Mucosa of stomach (tissue), 1 donor: ENCODE results near the gene SYNPR.

Experiments used
- H3K27me3 ChIP-seq: one replicate; pipeline ENCODE4 v1.7.0; 2013; ENCODE audit warnings: mild to moderate bottlenecking, low read length; ENCODE audit not compliant: control insufficient read depth, insufficient read depth
- H3K36me3 ChIP-seq: one replicate; pipeline ENCODE4 v1.7.0; 2013; ENCODE audit warnings: low read length; ENCODE audit not compliant: control insufficient read depth, insufficient read depth
- H3K4me1 ChIP-seq: one replicate; pipeline ENCODE4 v1.7.0; 2013; ENCODE audit warnings: mild to moderate bottlenecking, low read length; ENCODE audit not compliant: control insufficient read depth, insufficient read depth
- H3K4me3 ChIP-seq: one replicate; pipeline ENCODE4 v1.7.0; 2013; ENCODE audit warnings: low read length
- H3K9ac ChIP-seq: one replicate; pipeline ENCODE4 v1.7.0; 2013; ENCODE audit warnings: mild to moderate bottlenecking, low read length, moderate library complexity
- H3K9me3 ChIP-seq: one replicate; pipeline ENCODE4 v1.7.0; 2013; ENCODE audit warnings: mild to moderate bottlenecking, low read length, moderate library complexity; ENCODE audit not compliant: control insufficient read depth
- donor health status: Pancreatic carcinoma.

SYNPR gene

GRCh38 chr3:63390710-63391230, 112.7 kb downstream of the SYNPR start:
- H3K36me3 ChIP-seq = no peaks in the 10 kb centered on the region
- H3K4me1 ChIP-seq = no peaks in the 10 kb centered on the region
- H3K27me3 ChIP-seq = no peaks in the 10 kb centered on the region
- H3K9me3 ChIP-seq = no peaks in the 10 kb centered on the region
- no peak overlapping the region for H3K9ac ChIP-seq
- H3K4me3 ChIP-seq = no peak overlapping the region

- H3K36me3 ChIP-seq = no peaks in the 10 kb centered on the region
- no peak overlapping the region for H3K4me3 ChIP-seq
- H3K9me3 ChIP-seq = no peaks in the 10 kb centered on the region
- no peak overlapping the region for H3K9ac ChIP-seq
- no peaks in the 10 kb centered on the region for H3K4me1 ChIP-seq
- H3K27me3 ChIP-seq = no peaks in the 10 kb centered on the region
These were observed 117.9 kb downstream of the SYNPR start for GRCh38 chr3:63395960-63396359.

- H3K27me3 ChIP-seq = no peaks in the 10 kb centered on the region
- H3K4me1 ChIP-seq = no peaks in the 10 kb centered on the region
- no peaks in the 10 kb centered on the region for H3K36me3 ChIP-seq
- H3K9ac ChIP-seq = no peak overlapping the region
- H3K4me3 ChIP-seq = no peak overlapping the region
- no peaks in the 10 kb centered on the region for H3K9me3 ChIP-seq
These were observed 122.2 kb downstream of the SYNPR start for GRCh38 chr3:63400246-63400860.

GRCh38 chr3:63405882-63406281, 127.8 kb downstream of the SYNPR start:
- H3K4me1 ChIP-seq = no peaks in the 10 kb centered on the region
- no peaks in the 10 kb centered on the region for H3K27me3 ChIP-seq
- H3K4me3 ChIP-seq = no peak overlapping the region
- H3K36me3 ChIP-seq = no peaks in the 10 kb centered on the region
- no peaks in the 10 kb centered on the region for H3K9me3 ChIP-seq
- no peak overlapping the region for H3K9ac ChIP-seq

GRCh38 chr3:63413523-63413922, 135.4 kb downstream of the SYNPR start:
- H3K9me3 ChIP-seq = no peaks in the 10 kb centered on the region
- no peak overlapping the region for H3K9ac ChIP-seq
- H3K4me1 ChIP-seq = no peaks in the 10 kb centered on the region
- no peaks in the 10 kb centered on the region for H3K27me3 ChIP-seq
- H3K4me3 ChIP-seq = no peak overlapping the region
- no peaks in the 10 kb centered on the region for H3K36me3 ChIP-seq

- no peak overlapping the region for H3K9ac ChIP-seq
- no peaks in the 10 kb centered on the region for H3K9me3 ChIP-seq
- no peak overlapping the region for H3K4me3 ChIP-seq
These were observed 136.5 kb downstream of the SYNPR start for GRCh38 chr3:63414607-63415006.

GRCh38 chr3:63429905-63430304, 151.8 kb downstream of the SYNPR start:
- Histone ChIP-seq H3K4me1 (peaks cover 4% of the 10 kb centered on the region), H3K4me3 (no peak overlapping the region), H3K27me3 (no peaks in the 10 kb centered on the region), H3K9ac (no peak overlapping the region), H3K9me3 (no peaks in the 10 kb centered on the region), H3K36me3 (no peaks in the 10 kb centered on the region)

More at GRCh38 chr3:63414607-63415006, 136.5 kb downstream of the SYNPR start:
- H3K36me3 ChIP-seq = no peaks in the 10 kb centered on the region
- H3K27me3 ChIP-seq = no peaks in the 10 kb centered on the region
- no peaks in the 10 kb centered on the region for H3K4me1 ChIP-seq

- peaks cover 4% of the 10 kb centered on the region for H3K4me1 ChIP-seq
- no peak overlapping the region for H3K9ac ChIP-seq
- H3K27me3 ChIP-seq = no peaks in the 10 kb centered on the region
- H3K4me3 ChIP-seq = no peak overlapping the region
- no peaks in the 10 kb centered on the region for H3K9me3 ChIP-seq
- no peaks in the 10 kb centered on the region for H3K36me3 ChIP-seq
These were observed 152.8 kb downstream of the SYNPR start for GRCh38 chr3:63430875-63431274.

GRCh38 chr3:63437858-63438257, 159.8 kb downstream of the SYNPR start:
- no peak overlapping the region for H3K4me3 ChIP-seq
- H3K4me1 ChIP-seq = peaks cover 9% of the 10 kb centered on the region
- H3K9ac ChIP-seq = no peak overlapping the region
- H3K36me3 ChIP-seq = no peaks in the 10 kb centered on the region
- no peaks in the 10 kb centered on the region for H3K9me3 ChIP-seq
- no peaks in the 10 kb centered on the region for H3K27me3 ChIP-seq

- Histone ChIP-seq H3K9ac (no peak overlapping the region), H3K4me1 (peaks cover 9% of the 10 kb centered on the region), H3K27me3 (no peaks in the 10 kb centered on the region), H3K36me3 (no peaks in the 10 kb centered on the region), H3K9me3 (no peaks in the 10 kb centered on the region), H3K4me3 (no peak overlapping the region)
These were observed 160.8 kb downstream of the SYNPR start for GRCh38 chr3:63438826-63439371.

GRCh38 chr3:63441262-63441661, 163.2 kb downstream of the SYNPR start:
- H3K9ac ChIP-seq = no peak overlapping the region
- no peaks in the 10 kb centered on the region for H3K27me3 ChIP-seq
- H3K9me3 ChIP-seq = no peaks in the 10 kb centered on the region
- H3K36me3 ChIP-seq = no peaks in the 10 kb centered on the region
- H3K4me1 ChIP-seq = peaks cover 9% of the 10 kb centered on the region
- H3K4me3 ChIP-seq = no peak overlapping the region

GRCh38 chr3:63442918-63443317, 164.8 kb downstream of the SYNPR start:
- H3K4me1 ChIP-seq = peaks cover 9% of the 10 kb centered on the region
- no peak overlapping the region for H3K9ac ChIP-seq
- no peaks in the 10 kb centered on the region for H3K9me3 ChIP-seq
- H3K27me3 ChIP-seq = no peaks in the 10 kb centered on the region
- H3K36me3 ChIP-seq = no peaks in the 10 kb centered on the region
- no peak overlapping the region for H3K4me3 ChIP-seq
